Activated T-helper 17 cell treated with anti-CD3 and anti-CD28 coated beads, Interleukin-2, amount 50 U/mL, for 72 hours (primary cell): ENCODE results near the gene AGBL4. TPM values are rescaled to one million over a fixed set of nuclear protein-coding genes. Genes with fewer than 3 reads are reported as not detected.

Experiments
- ATAC-seq: fragments of 150-1000 bp; cut with Tn5 transposase; replicated peaks from 2 replicates; pipeline ENCODE4 v1.10.0; 2021; ENCODE audit warnings: mild to moderate bottlenecking, moderate library complexity
- H3K27ac Mint-ChIP-seq: one replicate; pipeline ENCODE4 v1.8.0; 2022; ENCODE audit warnings: mixed read lengths
- H3K27me3 Mint-ChIP-seq: one replicate; pipeline ENCODE4 v1.8.0; 2022; ENCODE audit warnings: mixed read lengths
- H3K36me3 Mint-ChIP-seq: one replicate; pipeline ENCODE4 v1.8.0; 2022; ENCODE audit warnings: low read depth, mild to moderate bottlenecking, mixed read lengths
- H3K4me1 Mint-ChIP-seq: one replicate; pipeline ENCODE4 v1.8.0; 2022; ENCODE audit warnings: mixed read lengths
- H3K4me3 Mint-ChIP-seq: one replicate; pipeline ENCODE4 v1.8.0; 2022; ENCODE audit warnings: mild to moderate bottlenecking, mixed read lengths
- H3K9me3 Mint-ChIP-seq: one replicate; pipeline ENCODE4 v1.8.0; 2022; ENCODE audit warnings: mixed read lengths
- total RNA-seq, 2 donors: library from RNA; stranded (reverse); gene quantifications; one replicate each; pipeline ENCODE4 v1.2.3, GENCODE V29; 2022

Gene AGBL4
- total RNA-seq, 2 donors from 2014 or later = not detected

GRCh38 chr1:48944811-48945210 lies 1078.9 kb downstream of the AGBL4 start:
- Mint-ChIP-seq H3K9me3 (no peaks in the 10 kb centered on the region), H3K36me3 (no peaks in the 10 kb centered on the region)
- ATAC-seq = no peak

GRCh38 chr1:48943826-48944225 lies 1079.9 kb downstream of the AGBL4 start:
- Mint-ChIP-seq H3K4me3 (no peak overlapping the region), H3K9me3 (no peaks in the 10 kb centered on the region), H3K36me3 (no peaks in the 10 kb centered on the region), H3K4me1 (no peaks in the 10 kb centered on the region), H3K27ac (no peak overlapping the region), H3K27me3 (peaks cover 6% of the 10 kb centered on the region)
- ATAC-seq = no peak

More at GRCh38 chr1:48944811-48945210, 1078.9 kb downstream of the AGBL4 start:
- Mint-ChIP-seq H3K27ac (no peak overlapping the region), H3K4me1 (no peaks in the 10 kb centered on the region), H3K27me3 (peaks cover 10% of the 10 kb centered on the region), H3K4me3 (no peak overlapping the region)

GRCh38 chr1:48943393-48943792 lies 1080.4 kb downstream of the AGBL4 start:
- Mint-ChIP-seq H3K27me3 (peaks cover 3% of the 10 kb centered on the region), H3K4me1 (no peaks in the 10 kb centered on the region), H3K36me3 (no peaks in the 10 kb centered on the region), H3K27ac (no peak overlapping the region), H3K9me3 (no peaks in the 10 kb centered on the region), H3K4me3 (no peak overlapping the region)
- ATAC-seq = no peak

- ATAC-seq = no peak
- no peaks in the 10 kb centered on the region for H3K4me1 Mint-ChIP-seq
- H3K36me3 Mint-ChIP-seq = no peaks in the 10 kb centered on the region
- H3K4me3 Mint-ChIP-seq = no peak overlapping the region
- H3K27ac Mint-ChIP-seq = no peak overlapping the region
- no peaks in the 10 kb centered on the region for H3K27me3 Mint-ChIP-seq
- peaks cover 4% of the 10 kb centered on the region for H3K9me3 Mint-ChIP-seq
These were observed 1082.6 kb downstream of the AGBL4 start for GRCh38 chr1:48940962-48941732.

GRCh38 chr1:48940354-48940753 lies 1083.4 kb downstream of the AGBL4 start:
- Mint-ChIP-seq H3K27ac (no peak overlapping the region), H3K9me3 (peaks cover 4% of the 10 kb centered on the region), H3K36me3 (no peaks in the 10 kb centered on the region), H3K27me3 (peaks cover under 1% of the 10 kb centered on the region), H3K4me3 (no peak overlapping the region), H3K4me1 (no peaks in the 10 kb centered on the region)
- ATAC-seq = no peak

- H3K9me3 Mint-ChIP-seq = peaks cover 4% of the 10 kb centered on the region
- H3K27ac Mint-ChIP-seq = no peak overlapping the region
- no peaks in the 10 kb centered on the region for H3K4me1 Mint-ChIP-seq
- ATAC-seq = no peak
- no peak overlapping the region for H3K4me3 Mint-ChIP-seq
- H3K27me3 Mint-ChIP-seq = peaks cover 3% of the 10 kb centered on the region
- H3K36me3 Mint-ChIP-seq = no peaks in the 10 kb centered on the region
These were observed 1083.9 kb downstream of the AGBL4 start for GRCh38 chr1:48939828-48940227.

GRCh38 chr1:48939042-48939441 lies 1084.7 kb downstream of the AGBL4 start:
- no peaks in the 10 kb centered on the region for H3K36me3 Mint-ChIP-seq
- H3K9me3 Mint-ChIP-seq = peaks cover 4% of the 10 kb centered on the region
- no peak for ATAC-seq

GRCh38 chr1:48937732-48938131 lies 1086.0 kb downstream of the AGBL4 start:
- Mint-ChIP-seq H3K27ac (no peak overlapping the region), H3K4me3 (no peak overlapping the region), H3K27me3 (peaks cover 7% of the 10 kb centered on the region), H3K9me3 (peaks cover 4% of the 10 kb centered on the region), H3K4me1 (no peaks in the 10 kb centered on the region), H3K36me3 (no peaks in the 10 kb centered on the region)
- no peak for ATAC-seq

More at GRCh38 chr1:48939042-48939441, 1084.7 kb downstream of the AGBL4 start:
- Mint-ChIP-seq H3K4me3 (no peak overlapping the region), H3K4me1 (no peaks in the 10 kb centered on the region), H3K27me3 (peaks cover 7% of the 10 kb centered on the region), H3K27ac (no peak overlapping the region)

- Mint-ChIP-seq H3K27ac (no peak overlapping the region), H3K4me3 (no peak overlapping the region), H3K36me3 (no peaks in the 10 kb centered on the region), H3K27me3 (peaks cover 7% of the 10 kb centered on the region), H3K4me1 (no peaks in the 10 kb centered on the region), H3K9me3 (peaks cover 4% of the 10 kb centered on the region)
- ATAC-seq = no peak
These were observed 1087.3 kb downstream of the AGBL4 start for GRCh38 chr1:48936436-48936835.

- Mint-ChIP-seq H3K9me3 (peaks cover 4% of the 10 kb centered on the region), H3K27ac (no peak overlapping the region), H3K4me1 (no peaks in the 10 kb centered on the region), H3K4me3 (no peak overlapping the region), H3K36me3 (no peaks in the 10 kb centered on the region), H3K27me3 (peaks cover 11% of the 10 kb centered on the region)
- ATAC-seq = no peak
These were observed 1091.4 kb downstream of the AGBL4 start for GRCh38 chr1:48932366-48932765.

- Mint-ChIP-seq H3K27me3 (peaks cover 11% of the 10 kb centered on the region), H3K27ac (no peak overlapping the region), H3K36me3 (no peaks in the 10 kb centered on the region), H3K4me1 (no peaks in the 10 kb centered on the region), H3K9me3 (peaks cover 4% of the 10 kb centered on the region), H3K4me3 (no peak overlapping the region)
- no peak for ATAC-seq
These were observed 1092.1 kb downstream of the AGBL4 start for GRCh38 chr1:48931506-48932192.

GRCh38 chr1:48930011-48930410 lies 1093.7 kb downstream of the AGBL4 start:
- no peaks in the 10 kb centered on the region for H3K36me3 Mint-ChIP-seq
- H3K27me3 Mint-ChIP-seq = peaks cover 8% of the 10 kb centered on the region
- no peaks in the 10 kb centered on the region for H3K4me1 Mint-ChIP-seq
- ATAC-seq = no peak
- H3K27ac Mint-ChIP-seq = no peak overlapping the region
- H3K9me3 Mint-ChIP-seq = peaks cover 4% of the 10 kb centered on the region
- H3K4me3 Mint-ChIP-seq = no peak overlapping the region

- ATAC-seq = no peak
- H3K4me3 Mint-ChIP-seq = no peak overlapping the region
- no peaks in the 10 kb centered on the region for H3K4me1 Mint-ChIP-seq
- no peak overlapping the region for H3K27ac Mint-ChIP-seq
- no peaks in the 10 kb centered on the region for H3K36me3 Mint-ChIP-seq
- H3K27me3 Mint-ChIP-seq = no peaks in the 10 kb centered on the region
- peaks cover 4% of the 10 kb centered on the region for H3K9me3 Mint-ChIP-seq
These were observed 1099.7 kb downstream of the AGBL4 start for GRCh38 chr1:48924099-48924498.

- Mint-ChIP-seq H3K27ac (no peak overlapping the region), H3K4me3 (no peak overlapping the region), H3K27me3 (no peaks in the 10 kb centered on the region), H3K4me1 (no peaks in the 10 kb centered on the region), H3K9me3 (peaks cover 4% of the 10 kb centered on the region), H3K36me3 (no peaks in the 10 kb centered on the region)
- ATAC-seq = no peak
These were observed 1100.6 kb downstream of the AGBL4 start for GRCh38 chr1:48923116-48923515.

- H3K27me3 Mint-ChIP-seq = no peaks in the 10 kb centered on the region
- no peak for ATAC-seq
- no peaks in the 10 kb centered on the region for H3K36me3 Mint-ChIP-seq
- H3K27ac Mint-ChIP-seq = no peak overlapping the region
- H3K4me1 Mint-ChIP-seq = no peaks in the 10 kb centered on the region
- H3K4me3 Mint-ChIP-seq = no peak overlapping the region
- no peaks in the 10 kb centered on the region for H3K9me3 Mint-ChIP-seq
These were observed 1102.9 kb downstream of the AGBL4 start for GRCh38 chr1:48920851-48921250.
